NCI-H446 treated with DMSO at 0.1 percent for 48 hours (cell line): ENCODE measurements around the gene TIMP3.
"Not testable (repeated sequence)": the region's sequence is repeated elsewhere in the genome, so short reads cannot be mapped to it uniquely, and the experiment has no call there.

ENCODE experiments used
- DNase-seq: peaks from one replicate; lab custom pipeline; 2025; lab: John Stamatoyannopoulos, UW

The TIMP3 gene

GRCh38 chr22:32801537-32802236, at the start of gene TIMP3:
Gene TIMP3 (plus strand): TSS chr22:32801705. CDS start chr22:32802002, 297 bp downstream.
- DNase-seq: no peak

DNA sequence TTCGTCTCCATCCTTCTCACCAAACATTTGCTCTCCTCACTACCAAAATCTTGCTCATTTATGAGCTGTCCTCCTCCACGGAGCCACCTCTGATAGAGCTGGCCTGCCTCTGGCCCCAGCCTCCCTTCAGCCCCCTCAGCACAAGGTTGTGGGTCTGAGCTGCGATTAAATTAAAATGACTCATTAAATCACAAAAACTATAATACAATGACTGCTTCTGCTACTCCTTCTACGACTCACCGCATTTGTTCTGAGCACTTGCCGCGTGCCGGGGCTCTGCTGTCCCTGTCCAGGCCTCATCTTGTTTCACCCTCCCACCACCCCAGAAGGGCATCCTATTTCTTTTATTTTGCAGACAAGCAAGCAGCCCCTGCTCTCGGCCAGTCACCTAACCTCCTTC, 49.2 kb upstream of the TIMP3 start:
- DNase-seq: no peak

GRCh38 chr22:32752816-32753520, 48.5 kb upstream of the TIMP3 start:
- no peak for DNase-seq

- no peak for DNase-seq
Observed at GRCh38 chr22:32753591-32753990, 47.9 kb upstream of the TIMP3 start.

- no peak for DNase-seq
Observed at GRCh38 chr22:32754413-32755041, 47.0 kb upstream of the TIMP3 start.

DNA sequence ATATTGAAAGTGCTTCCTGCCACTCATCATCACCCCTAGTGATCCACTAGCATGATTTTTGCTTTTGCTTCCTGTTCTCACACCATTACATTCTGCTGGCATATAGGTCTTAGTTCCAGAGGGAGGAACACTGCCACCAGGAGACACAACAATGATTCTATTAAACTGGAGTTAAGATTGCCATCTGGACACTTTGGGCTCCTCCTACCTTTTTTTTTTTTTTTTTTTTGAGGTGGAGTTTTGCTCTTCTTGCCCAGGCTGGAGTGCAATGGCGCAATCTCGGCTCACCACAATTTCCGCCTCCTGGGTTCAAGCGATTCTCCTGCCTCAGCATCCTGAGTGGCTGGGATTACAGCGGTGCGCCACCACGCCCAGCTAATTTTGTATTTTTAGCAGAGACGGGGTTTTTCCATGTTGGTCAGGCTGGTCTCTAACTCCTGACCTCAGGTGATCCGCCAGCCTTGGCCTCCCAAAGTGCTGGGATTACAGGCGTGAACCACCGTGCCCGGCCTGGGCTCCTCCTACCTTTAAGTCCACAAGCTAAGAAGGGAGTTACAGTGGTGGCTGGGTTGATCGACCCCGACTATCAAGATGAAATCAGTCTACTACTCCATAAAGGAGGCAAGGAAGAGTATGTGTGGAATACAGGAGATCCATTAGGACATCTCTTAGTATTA, 44.3 kb upstream of the TIMP3 start:
- DNase-seq: not testable (repeated sequence)

DNA sequence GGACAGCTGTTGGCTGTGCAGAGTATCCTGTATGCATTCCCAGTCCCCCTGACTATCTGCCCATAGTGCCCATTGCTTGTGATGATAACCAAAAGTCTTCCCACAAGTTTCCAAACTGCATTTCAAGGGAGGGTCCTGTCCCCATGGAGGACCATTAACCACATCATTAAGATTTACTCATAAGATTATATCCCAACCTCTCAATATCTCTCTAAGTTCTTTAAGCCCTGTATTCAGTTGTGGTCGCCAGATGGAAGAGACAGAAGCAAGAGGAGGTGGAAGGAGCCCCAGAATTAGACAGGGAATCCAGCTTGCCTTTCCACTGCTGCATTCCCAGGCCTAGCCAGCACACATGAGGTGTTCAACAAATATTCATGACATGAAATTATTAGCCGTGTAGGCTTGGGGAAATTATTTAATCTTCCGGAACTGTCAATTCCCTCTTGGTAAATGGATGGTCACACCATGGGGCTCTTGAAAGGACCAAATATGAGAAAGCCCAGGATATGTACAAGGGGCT, 42.6 kb upstream of the TIMP3 start:
- DNase-seq: no peak

GRCh38 chr22:32760396-32760795, 41.1 kb upstream of the TIMP3 start:
- no peak for DNase-seq

GRCh38 chr22:32760815-32761214, 40.7 kb upstream of the TIMP3 start:
- DNase-seq: no peak

DNA sequence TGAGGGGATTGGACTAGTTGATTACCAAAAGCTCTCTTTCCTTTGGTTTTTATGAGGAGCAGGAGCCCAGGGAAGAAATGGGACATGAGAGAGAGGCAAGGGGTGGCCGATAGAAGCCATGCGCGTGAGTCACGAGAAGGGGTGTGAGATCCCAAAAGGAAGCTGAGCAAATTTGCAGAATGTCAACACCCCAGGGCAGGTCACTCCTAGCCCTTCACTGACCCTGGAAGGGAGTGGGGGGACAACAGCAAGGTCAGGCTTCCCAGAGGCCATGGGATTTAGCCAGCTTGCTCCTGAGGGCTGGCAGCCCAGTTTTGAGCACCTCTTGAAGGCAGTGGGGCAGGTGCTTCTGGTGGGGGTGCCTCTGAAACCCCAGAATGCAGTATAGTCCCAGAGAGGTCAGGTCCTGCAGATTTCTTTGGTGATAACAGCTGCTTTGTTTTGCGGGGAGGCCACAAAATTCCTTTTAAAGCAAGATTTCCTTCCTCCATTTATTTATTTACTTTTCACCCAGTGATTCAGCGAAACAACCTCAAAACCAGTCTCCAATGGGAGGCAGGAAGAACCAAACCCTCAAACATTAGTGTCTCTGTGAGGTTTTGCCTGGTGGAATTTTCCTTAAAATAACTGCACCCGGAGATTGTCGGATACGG, 40.1 kb upstream of the TIMP3 start:
- no peak for DNase-seq

GRCh38 chr22:32764330-32765131, 37.0 kb upstream of the TIMP3 start:
- no peak for DNase-seq

DNA sequence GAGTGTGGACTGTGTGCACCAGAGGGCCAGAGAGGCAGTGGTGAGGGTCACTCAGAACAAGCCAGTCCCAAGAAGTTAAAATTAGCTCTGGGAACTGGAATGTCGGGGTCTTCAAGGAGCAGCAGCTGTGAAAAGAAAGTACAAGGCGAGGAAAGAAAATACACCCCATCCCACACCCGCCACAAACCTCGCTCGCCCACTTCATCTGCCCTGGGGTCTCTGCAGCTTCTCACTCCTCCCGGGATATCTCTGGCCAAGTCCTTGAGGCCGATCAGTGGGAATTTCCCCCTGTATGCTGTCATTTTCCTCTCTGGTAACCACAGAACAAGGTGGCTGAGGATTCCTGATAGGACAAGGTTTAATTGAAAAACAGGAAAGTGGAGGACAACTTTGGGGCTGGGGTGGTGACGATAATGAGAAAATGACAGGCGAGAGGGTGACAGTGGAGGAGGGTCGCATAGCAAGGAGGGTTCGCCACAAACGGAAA, 36.3 kb upstream of the TIMP3 start:
- DNase-seq: no peak

DNA sequence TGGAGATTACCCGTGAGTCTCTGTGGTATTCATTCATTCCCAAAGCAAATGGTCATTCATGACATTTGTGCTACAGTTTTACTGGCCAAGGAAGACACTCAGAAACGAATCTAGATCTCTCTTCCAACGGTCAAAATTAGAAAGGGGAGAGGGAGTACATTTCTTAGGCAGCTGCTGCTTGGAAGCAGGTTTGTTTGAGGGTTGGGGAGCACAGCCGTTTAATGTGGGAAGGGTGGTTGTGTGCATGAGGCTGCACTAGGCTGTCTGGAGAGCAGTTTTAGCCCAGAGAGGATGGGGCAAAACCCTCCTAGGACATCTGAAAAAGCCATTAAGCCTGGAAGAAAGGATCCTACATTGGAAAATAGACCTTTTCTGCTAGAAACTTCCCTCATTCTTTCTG, 29.7 kb upstream of the TIMP3 start:
- no peak for DNase-seq

- DNase-seq: no peak
Observed at GRCh38 chr22:32775957-32776356, 25.5 kb upstream of the TIMP3 start.

GRCh38 chr22:32776397-32776796, 25.1 kb upstream of the TIMP3 start:
- no peak for DNase-seq

- no peak for DNase-seq
Observed at GRCh38 chr22:32776802-32777201, 24.7 kb upstream of the TIMP3 start.

- no peak for DNase-seq
Observed at GRCh38 chr22:32777987-32778386, 23.5 kb upstream of the TIMP3 start.

GRCh38 chr22:32780726-32781310, 20.7 kb upstream of the TIMP3 start:
- no peak for DNase-seq

- no peak for DNase-seq
Observed at GRCh38 chr22:32781695-32782094, 19.8 kb upstream of the TIMP3 start.

DNA sequence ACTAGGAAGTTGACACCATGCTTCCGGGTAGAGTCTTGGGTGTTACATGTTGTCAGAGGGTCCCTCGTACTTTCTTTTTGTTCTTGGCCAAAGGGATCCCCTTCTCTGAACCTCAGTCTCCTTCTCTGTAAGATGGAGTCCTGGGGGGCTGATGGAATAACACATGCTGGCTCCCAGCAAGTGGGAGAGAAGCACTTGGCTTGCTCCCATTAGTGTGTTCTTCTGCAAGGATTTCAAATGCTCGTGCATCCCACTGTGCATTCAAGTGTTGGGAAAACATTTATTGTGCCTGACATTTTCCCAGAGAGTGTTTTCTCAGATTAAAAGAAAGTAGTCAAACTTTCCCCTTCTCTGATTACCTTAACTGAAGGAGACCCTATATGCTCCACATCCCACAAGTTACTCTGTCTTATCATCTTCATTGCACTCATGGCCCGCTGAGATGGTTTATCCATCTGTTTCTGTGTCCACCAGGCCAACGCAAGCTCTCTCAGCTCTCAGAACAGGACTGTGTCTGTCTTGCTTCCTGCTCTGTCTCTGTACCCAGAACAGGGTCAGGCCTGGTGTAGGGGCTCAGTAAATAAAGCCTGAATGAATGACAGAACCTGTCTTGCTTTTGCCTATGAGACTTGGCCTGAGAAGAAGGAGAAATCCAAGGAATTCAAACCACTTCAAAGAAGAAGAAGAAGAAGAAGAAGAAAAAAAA, 16.0 kb upstream of the TIMP3 start:
- no peak for DNase-seq
